NCI-H146 treated with DMSO at 0.1 percent for 48 hours (cell line): ENCODE results near the gene KISS1R.

Experiments used
- DNase-seq: peaks from one replicate; lab custom pipeline; 2025; ENCODE audit not compliant: unreplicated experiment; lab: John Stamatoyannopoulos, UW

Gene KISS1R

DNA sequence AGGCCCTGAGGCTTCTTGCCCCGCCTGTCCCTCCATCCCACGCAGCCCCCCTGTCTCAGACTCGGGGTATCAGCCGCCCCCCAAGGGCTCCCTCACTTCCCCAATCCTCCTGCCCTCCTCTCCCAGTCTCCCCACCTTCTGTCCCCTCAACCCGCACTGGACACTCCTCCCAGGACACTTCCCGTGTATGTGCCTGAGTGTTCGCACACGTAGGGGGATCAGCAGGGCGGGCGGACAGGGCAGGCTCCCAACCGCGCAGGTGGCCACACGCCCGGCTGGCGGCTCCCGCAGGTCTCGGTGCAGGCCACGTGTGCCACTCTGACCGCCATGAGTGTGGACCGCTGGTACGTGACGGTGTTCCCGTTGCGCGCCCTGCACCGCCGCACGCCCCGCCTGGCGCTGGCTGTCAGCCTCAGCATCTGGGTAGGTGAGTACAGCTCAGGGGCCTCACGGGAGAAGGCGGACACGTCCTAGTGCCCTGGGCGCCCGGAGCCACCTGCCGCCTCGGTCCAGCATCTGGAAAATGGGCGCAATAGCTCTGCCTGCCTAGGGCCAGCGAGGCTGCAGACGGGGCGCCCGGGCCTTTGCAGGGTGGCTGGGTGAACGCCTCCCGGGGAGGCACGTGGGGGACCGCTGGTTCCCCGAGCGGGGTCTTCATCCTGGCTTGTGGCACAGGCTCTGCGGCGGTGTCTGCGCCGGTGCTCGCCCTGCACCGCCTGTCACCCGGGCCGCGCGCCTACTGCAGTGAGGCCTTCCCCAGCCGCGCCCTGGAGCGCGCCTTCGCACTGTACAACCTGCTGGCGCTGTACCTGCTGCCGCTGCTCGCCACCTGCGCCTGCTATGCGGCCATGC, 2.3 kb downstream of the KISS1R start:
- DNase-seq = peak; percentile 60

- DNase-seq = peak; percentile 60
These were observed 3.1 kb downstream of the KISS1R start for GRCh38 chr19:920051-920864.

GRCh38 chr19:924553-925086, 7.5 kb downstream of the KISS1R start:
- no peak for DNase-seq

GRCh38 chr19:925087-925525, 8.0 kb downstream of the KISS1R start:
- peak; percentile 48 for DNase-seq

DNA sequence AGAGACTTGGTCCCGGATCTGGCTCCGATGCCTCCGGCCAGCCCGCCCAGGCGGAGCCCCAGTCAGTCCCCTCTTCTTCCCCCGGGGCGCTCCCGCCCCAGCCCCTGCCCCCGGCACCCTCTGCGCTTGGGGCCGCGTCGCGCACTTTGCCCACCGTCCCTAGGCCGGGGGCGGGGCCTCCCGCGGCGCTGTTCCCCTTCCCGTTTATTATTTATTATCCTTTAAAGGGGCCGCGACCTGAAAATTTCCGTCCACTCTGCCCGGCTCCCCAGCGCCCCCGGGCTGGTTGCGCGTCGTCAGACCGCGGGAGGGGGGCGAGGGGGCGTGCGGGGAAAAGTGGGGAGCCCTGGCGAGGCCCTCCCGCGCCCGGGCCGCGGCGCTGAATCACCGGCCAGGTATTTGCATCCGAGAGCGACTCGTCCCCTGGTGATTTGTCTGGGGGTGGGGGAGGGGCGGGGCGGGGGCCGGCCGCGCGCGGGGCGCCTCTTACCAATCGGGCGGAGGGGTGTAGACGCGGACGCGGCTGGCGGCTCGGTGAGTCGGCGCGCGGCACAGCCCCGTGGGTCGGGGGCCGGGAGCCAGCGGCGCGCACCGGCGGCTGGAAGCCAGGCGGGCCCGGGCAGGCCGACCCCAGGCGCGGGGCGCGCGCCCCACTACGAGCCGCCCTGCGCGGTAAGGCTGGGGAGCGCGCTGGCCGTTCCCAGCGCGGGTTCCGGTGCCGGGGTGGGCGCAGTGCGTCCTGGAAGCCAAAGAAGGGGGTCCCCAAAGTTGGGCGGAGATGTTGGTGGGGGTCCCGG, 8.6 kb downstream of the KISS1R start, which contains the start of gene ARID3A:
Gene ARID3A, plus strand, starts transcription at position 510 of the 797 bp plus-strand sequence. CDS start 3,494 bp downstream, outside the sequence.
- DNase-seq = peak; percentile 48

- DNase-seq = no peak
These were observed 9.1 kb downstream of the KISS1R start for GRCh38 chr19:926323-926588.

GRCh38 chr19:926589-927350, 9.6 kb downstream of the KISS1R start:
- DNase-seq = no peak

DNA sequence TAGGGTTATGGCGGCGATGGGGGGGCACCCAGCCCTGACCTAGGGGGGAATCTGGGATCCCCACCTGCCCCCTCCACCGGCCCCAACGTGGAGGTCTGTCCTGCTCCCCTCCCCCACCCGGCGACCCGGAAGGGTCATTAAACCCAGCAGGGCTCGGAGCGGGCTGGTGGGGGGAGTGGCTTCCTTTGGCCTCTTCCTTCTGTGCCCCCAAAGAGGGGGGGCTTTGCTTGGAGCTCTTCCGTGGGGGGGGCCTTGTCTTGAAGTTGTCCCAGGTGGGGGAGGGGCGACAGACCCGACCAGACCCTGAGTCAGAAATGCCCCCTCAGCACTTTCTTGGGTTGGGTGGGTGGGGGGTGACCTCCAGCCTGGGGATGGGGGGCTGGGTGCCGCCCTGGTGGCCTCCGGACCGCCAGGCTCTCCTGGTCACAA, 10.2 kb downstream of the KISS1R start:
- DNase-seq = no peak

DNA sequence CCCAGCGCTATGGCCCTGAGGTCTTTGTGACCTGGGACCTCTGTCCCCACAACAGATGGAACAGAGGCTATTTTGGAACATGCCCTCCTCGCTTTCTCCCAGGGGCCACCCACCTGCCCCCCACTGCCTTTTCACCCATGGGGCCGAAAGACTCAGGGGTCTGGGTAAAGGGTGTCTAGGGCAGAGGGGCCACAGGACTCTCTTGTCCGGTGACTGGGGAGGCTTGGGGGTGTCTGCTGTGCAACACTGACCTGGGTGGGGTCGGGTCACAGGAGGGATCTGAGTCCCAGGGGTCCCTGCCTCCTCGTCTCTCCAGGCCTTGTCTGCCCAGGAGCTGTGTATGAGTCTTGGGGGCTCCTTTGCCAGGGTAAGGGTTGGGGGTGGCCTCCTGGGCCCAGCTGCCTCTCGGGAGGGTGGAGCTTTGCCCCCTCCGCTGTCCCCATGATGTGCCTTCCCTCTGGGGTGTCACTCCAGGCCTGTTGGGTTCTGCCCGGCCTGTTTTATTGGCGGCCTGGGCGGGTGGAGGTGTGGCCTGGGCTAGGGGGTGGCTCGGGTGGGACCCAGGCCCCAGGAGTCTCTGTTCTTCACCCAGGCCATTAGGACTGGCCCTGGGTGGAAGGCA, 10.8 kb downstream of the KISS1R start:
- no peak for DNase-seq

DNA sequence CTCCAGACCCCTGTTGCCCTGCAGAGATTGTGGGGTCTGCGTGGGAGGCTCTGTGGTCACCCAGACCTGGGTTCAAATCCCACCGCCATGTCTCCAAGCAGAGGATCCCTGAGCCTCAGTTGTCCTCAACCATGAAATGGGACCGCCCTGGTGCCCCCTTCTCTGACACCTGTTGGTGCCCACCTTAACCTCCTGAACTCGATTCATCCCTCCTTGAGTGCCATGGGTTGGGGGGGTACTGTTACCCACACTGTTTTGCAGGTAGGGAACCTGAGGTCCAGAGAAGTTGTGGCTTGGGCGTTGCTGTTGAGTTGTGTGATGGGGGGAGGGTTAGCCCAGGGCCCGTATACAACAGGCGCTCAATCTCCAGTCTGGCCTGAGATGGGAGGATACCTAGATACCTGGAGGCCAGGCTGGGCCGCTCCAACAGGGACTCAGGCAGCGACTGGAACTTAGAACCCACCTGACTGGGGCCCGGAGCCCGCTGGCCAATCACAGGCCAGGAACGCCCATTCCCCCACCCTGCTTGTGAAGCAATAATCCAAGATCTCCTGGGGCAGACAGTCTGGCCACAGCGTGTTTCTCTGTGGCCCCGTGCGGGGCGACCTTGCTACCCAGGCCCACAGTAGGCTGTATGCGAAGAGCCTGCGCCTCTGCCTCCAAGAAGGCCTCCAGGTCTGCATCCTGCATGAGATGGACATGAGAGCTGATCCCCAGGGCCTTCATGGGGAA, 11.5 kb downstream of the KISS1R start:
- DNase-seq = no peak

- DNase-seq = no peak
These were observed 12.2 kb downstream of the KISS1R start for GRCh38 chr19:929203-929890.

GRCh38 chr19:929891-930258, 12.7 kb downstream of the KISS1R start:
- DNase-seq = no peak

- DNase-seq = no peak
These were observed 14.9 kb downstream of the KISS1R start for GRCh38 chr19:931860-932647.

GRCh38 chr19:932648-933552, 15.8 kb downstream of the KISS1R start:
- no peak for DNase-seq

GRCh38 chr19:933553-933882, 16.4 kb downstream of the KISS1R start:
- DNase-seq = no peak

DNA sequence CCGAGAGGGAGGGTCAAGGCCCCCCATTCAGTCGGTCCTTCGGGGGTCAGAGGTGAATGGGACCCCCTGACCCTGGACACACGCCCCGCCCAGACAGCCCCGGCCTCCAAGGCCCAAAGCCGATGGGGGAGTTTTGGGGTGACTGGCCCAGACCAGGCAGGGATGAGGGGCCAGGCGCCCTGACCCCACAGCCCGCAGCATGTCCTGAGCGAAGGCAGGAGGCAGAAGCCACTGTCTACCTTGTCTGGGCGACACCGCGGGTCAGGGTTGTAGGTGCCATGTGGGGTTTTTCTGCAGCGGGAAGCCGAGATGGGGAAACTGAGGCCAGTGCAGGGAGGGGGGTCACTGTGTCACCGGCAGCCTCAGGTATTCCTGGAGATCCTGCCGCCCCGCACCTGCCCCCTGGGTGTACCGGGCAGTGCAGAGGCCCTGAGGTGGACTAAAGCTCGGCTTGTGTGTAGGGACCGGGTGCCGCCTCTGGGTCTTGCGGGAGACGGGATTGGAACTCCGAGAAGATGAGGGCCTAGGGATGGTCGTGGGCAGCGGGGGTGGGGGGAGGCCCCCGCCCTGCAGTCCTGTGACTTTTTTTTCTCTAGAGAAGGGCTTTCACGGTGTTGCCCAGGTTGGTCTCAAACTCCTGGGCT, 17.2 kb downstream of the KISS1R start:
- no peak for DNase-seq
